NT2/D1 (cell line): Measurements from ENCODE around the gene FBXO39.

ENCODE experiments used
- DNase-seq: peaks from one replicate; pipeline ENCODE4 v3.0.0-alpha.2; 2011; ENCODE audit warnings: low read depth, low spot score
- H3K27me3 ChIP-seq: 2 replicates; pipeline ENCODE4 v1.6.0; 2011; ENCODE audit warnings: mild to moderate bottlenecking; ENCODE audit not compliant: insufficient read length, insufficient read depth
- H3K36me3 ChIP-seq: 2 replicates; pipeline ENCODE4 v1.6.1; 2011; ENCODE audit warnings: mild to moderate bottlenecking, low read length, mixed read lengths; ENCODE audit not compliant: insufficient read depth, insufficient read length
- H3K4me1 ChIP-seq: 2 replicates; pipeline ENCODE4 v1.5.1; 2011; ENCODE audit not compliant: insufficient read depth, insufficient read length
- H3K4me3 ChIP-seq: 2 replicates; pipeline ENCODE4 v1.5.1; 2011; ENCODE audit warnings: low read depth; ENCODE audit not compliant: insufficient read length
- H3K9ac ChIP-seq: 2 replicates; pipeline ENCODE4 v1.6.0; 2011; ENCODE audit warnings: low read depth; ENCODE audit not compliant: insufficient read length
- H3K9me3 ChIP-seq: 2 replicates; pipeline ENCODE4 v1.5.1; 2011; ENCODE audit warnings: mild to moderate bottlenecking, low read length; ENCODE audit not compliant: insufficient read depth
- SUZ12 ChIP-seq: IDR thresholded peaks from 2 replicates; pipeline ENCODE4 v1.6.1; 2011; ENCODE audit not compliant: insufficient read length, insufficient read depth; ENCODE audit errors: extremely low read depth
- YY1 ChIP-seq: IDR thresholded peaks from 2 replicates; pipeline ENCODE4 v1.6.1; 2011; ENCODE audit not compliant: insufficient read length, insufficient read depth
- ZNF274 ChIP-seq: IDR thresholded peaks from 2 replicates; pipeline ENCODE4 v1.6.1; 2011; ENCODE audit warnings: mild to moderate bottlenecking, low read depth, low read length

FBXO39 gene

GRCh38 chr17:6793748-6794493 lies 17.9 kb downstream of the FBXO39 start:
- H3K9me3 ChIP-seq: no peaks in the 10 kb centered on the region
- no peaks in the 10 kb centered on the region for H3K27me3 ChIP-seq
- no peak overlapping the region for H3K9ac ChIP-seq
- no peaks in the 10 kb centered on the region for H3K4me1 ChIP-seq
- TF ChIP-seq YY1: no peak
- TF ChIP-seq ZNF274: no peak
- TF ChIP-seq SUZ12: no peak
- DNase-seq: no peak
- no peaks in the 10 kb centered on the region for H3K36me3 ChIP-seq
- H3K4me3 ChIP-seq: no peak overlapping the region

DNA sequence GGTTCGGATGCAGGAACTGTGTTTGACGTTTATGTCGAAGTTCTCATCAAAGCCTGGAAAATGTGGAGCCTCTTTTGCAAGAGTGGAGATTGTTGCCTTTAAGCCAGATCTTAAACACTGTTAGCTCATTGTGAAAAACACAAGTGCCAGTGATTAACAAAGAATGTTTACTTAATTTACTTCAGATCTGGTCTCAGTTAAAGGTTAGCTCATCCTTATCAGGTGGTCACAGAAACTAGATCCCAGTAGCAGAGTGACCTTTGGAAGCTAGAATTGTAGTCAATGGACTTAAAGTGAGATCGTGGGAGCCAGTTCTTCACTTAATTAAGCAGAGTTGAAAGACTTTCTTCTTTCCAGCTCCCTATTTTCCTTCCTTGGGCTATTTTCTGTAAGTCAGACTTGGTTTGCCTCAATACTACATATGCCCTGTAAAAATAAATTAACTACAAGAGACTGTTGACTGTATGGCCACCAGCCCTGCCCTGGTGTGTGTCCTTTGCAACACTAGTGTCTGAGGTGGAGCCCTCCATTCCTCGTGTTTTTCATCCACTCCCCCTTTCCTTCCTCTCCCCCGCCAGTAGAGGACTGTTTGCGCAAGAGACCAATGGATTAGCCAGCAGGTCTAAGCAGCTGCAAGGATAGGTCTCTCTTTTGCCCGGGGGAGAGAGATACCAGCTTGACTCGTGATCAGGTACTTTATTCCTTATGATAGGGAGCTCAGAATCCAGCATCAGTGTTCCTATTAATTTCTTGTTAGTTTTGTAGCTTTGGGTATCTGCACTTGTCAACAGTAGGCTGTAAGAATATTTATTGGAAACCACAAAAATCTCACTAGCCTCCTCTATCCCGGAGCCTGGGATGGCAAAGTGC lies 20.2 kb downstream of the FBXO39 start:
- Histone ChIP-seq H3K9me3 (no peaks in the 10 kb centered on the region), H3K4me1 (no peaks in the 10 kb centered on the region), H3K27me3 (no peaks in the 10 kb centered on the region), H3K4me3 (no peak overlapping the region), H3K9ac (no peak overlapping the region), H3K36me3 (no peaks in the 10 kb centered on the region)
- TF ChIP-seq ZNF274 (no peak), YY1 (no peak), SUZ12 (no peak)
- DNase-seq: no peak

GRCh38 chr17:6796887-6797490 lies 21.0 kb downstream of the FBXO39 start:
- TF ChIP-seq YY1: no peak
- TF ChIP-seq SUZ12: no peak
- no peak for TF ChIP-seq ZNF274
- Histone ChIP-seq H3K4me3 (no peak overlapping the region), H3K36me3 (no peaks in the 10 kb centered on the region), H3K9ac (no peak overlapping the region), H3K27me3 (no peaks in the 10 kb centered on the region), H3K4me1 (no peaks in the 10 kb centered on the region), H3K9me3 (no peaks in the 10 kb centered on the region)
- no peak for DNase-seq

DNA sequence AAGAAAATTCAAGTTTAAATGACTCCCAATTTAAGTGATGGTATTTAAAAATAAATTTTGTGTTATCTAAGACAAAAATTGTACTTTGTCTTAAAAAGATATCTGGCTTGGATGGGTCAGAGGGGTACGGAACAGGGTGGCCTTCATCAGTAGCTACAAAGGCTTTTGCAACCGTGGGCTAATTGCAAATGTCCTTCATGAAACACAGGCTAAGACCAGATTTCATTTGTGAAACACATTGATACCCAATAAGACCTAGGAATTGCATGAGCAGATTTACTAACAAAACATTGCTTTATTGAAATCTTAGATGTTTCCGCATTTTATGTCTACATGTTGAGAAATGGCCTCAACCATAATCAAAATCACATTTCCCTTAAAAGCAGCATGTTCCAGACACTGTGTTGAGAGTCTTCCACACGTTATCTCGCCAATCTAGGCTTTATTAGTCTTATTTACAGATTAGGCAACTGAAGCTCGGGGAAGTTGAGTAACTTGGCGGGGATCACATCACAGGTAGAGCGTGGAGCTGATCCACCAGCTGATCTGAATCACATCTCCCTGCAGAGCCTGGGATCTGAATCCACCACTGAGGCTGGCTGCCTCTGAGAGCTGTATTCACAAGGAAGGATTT lies 21.8 kb downstream of the FBXO39 start:
- H3K4me1 ChIP-seq: no peaks in the 10 kb centered on the region
- TF ChIP-seq ZNF274 (no peak), SUZ12 (no peak), YY1 (no peak)
- no peaks in the 10 kb centered on the region for H3K27me3 ChIP-seq
- no peak overlapping the region for H3K4me3 ChIP-seq
- DNase-seq: no peak
- no peaks in the 10 kb centered on the region for H3K36me3 ChIP-seq
- H3K9me3 ChIP-seq: no peaks in the 10 kb centered on the region
- no peak overlapping the region for H3K9ac ChIP-seq

GRCh38 chr17:6799738-6800137 lies 23.7 kb downstream of the FBXO39 start:
- DNase-seq: no peak
- Histone ChIP-seq H3K9ac (no peak overlapping the region), H3K27me3 (no peaks in the 10 kb centered on the region), H3K36me3 (no peaks in the 10 kb centered on the region), H3K4me1 (no peaks in the 10 kb centered on the region), H3K4me3 (no peak overlapping the region), H3K9me3 (no peaks in the 10 kb centered on the region)
- no peak for TF ChIP-seq SUZ12
- TF ChIP-seq ZNF274: no peak
- TF ChIP-seq YY1: no peak

DNA sequence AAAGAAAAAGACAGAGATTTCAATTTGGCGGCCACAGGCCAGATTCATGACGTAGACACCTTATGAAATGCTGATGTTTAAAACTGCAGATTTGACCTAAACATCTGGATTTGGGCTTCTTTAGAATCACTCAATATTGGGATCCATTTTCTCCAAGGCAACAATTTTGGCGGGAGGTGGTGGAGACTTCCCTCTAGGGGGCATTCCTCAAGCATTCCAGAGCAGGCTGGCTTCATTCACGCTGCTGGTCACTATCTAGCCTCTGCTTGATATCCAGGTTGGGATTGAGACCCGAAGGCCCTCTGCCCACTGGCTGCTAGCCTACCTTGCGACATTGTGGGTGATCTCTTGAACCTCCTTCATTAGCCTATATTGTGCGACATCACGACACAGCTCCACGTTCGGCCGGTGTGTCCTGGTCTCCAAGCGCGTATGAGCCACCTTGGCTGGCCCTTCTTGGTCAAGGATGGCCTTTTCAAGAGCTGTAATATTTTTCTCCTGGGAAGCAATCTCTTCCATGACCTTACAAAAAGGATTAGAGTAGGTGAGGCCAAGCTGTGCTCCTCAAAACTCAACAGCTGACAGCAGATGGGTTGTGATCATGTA lies 24.5 kb downstream of the FBXO39 start:
- no peak overlapping the region for H3K9ac ChIP-seq
- H3K4me1 ChIP-seq: no peaks in the 10 kb centered on the region
- no peaks in the 10 kb centered on the region for H3K36me3 ChIP-seq
- no peak for DNase-seq
- TF ChIP-seq YY1: no peak
- TF ChIP-seq SUZ12: no peak
- H3K4me3 ChIP-seq: no peak overlapping the region
- H3K9me3 ChIP-seq: no peaks in the 10 kb centered on the region
- no peaks in the 10 kb centered on the region for H3K27me3 ChIP-seq

DNA sequence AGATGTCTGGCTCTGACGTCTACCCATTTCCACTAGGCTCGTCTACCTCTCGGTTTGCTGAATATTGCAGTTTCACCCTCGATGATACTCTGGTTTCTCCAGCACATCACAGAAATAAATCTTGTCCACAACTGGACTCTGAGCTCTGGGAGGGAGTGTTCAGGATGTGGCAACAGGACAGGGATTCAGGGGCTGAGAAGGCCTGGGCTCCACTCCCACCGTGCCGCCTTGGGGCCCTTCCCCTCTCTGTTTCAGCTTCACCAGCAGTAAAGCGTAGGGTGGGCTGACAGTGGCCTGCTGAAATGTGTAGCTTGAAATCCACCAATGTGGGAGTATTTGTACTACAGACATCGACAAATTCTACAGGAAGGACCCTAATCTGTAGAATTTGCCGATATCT lies 35.5 kb downstream of the FBXO39 start:
- no peak overlapping the region for H3K4me3 ChIP-seq
- TF ChIP-seq ZNF274: no peak
- TF ChIP-seq YY1: no peak
- TF ChIP-seq SUZ12: no peak
- H3K36me3 ChIP-seq: no peaks in the 10 kb centered on the region
- H3K27me3 ChIP-seq: no peaks in the 10 kb centered on the region
- no peaks in the 10 kb centered on the region for H3K4me1 ChIP-seq
- DNase-seq: no peak
- H3K9ac ChIP-seq: no peak overlapping the region
- peaks cover 6% of the 10 kb centered on the region; the same call in 1 of the 2 replicates for H3K9me3 ChIP-seq
